22Rv1 (cell line): ENCODE results near the gene REEP5.
"Not testable (repeated sequence)": the region's sequence is repeated elsewhere in the genome, so short reads cannot be mapped to it uniquely, and the experiment has no call there.

ENCODE experiments used
- H3K27ac ChIP-seq: fragments of 450-650 bp; 2 replicates; pipeline ENCODE4 v1.5.1; 2017
- CTCF ChIP-seq: fragments of 450-650 bp; IDR thresholded peaks from 2 replicates; pipeline ENCODE4 v1.5.1; 2017; ENCODE audit warnings: mild to moderate bottlenecking
- ZFX ChIP-seq: fragments of 450-650 bp; IDR thresholded peaks from 2 replicates; pipeline ENCODE4 v1.6.1; 2017; ENCODE audit warnings: antibody characterized with exemption, borderline replicate concordance

The REEP5 gene

DNA sequence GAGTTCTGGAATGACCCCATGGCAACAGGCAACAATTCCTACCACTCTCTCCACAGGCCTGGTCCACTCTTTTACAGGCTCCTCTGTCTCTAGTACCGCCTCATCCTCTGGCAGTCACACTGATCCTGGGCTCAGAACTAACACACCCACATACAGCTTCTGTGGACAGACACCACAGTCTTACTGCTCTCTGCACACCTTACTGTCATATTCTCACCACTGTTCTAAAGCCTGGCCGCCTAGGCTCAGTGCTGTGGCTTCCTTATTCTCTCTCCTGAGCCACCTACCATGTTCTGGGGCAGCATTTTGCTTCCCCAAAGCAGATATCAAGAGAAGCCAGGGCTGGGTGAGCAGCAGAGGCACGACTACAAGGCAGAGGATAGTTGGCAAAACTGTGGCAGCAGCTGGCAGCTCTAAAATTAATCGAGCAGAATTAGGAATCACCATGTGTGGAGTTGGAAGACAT lies 14.8 kb downstream of the REEP5 start:
- TF ChIP-seq ZFX (no peak), CTCF (no peak)

GRCh38 chr5:112906637-112907036 lies 15.4 kb downstream of the REEP5 start:
- TF ChIP-seq ZFX: no peak
- TF ChIP-seq CTCF: no peak
- no peak overlapping the region for H3K27ac ChIP-seq

More for the DNA sequence above, 14.8 kb downstream of the REEP5 start:
- H3K27ac ChIP-seq: no peak overlapping the region

DNA sequence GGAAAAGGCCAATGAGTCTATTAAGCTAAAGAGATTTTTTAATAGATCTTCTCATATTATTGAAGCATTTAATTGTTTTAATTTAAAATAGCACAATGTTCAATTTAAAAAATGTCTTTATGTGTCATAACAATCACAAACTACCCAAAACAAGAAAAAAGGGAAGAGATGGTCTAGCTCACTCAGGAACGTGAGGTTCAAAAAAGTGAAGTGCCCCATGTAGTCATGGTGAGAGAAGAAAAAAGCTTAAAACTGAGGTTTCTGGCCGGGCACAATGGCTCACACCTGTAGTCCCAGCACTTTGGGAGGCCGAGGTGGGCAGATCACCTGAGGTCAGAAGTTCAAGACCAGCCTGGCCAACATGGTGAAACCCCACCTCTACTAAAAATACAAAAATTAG lies 17.0 kb downstream of the REEP5 start:
- H3K27ac ChIP-seq: not testable (repeated sequence)

DNA sequence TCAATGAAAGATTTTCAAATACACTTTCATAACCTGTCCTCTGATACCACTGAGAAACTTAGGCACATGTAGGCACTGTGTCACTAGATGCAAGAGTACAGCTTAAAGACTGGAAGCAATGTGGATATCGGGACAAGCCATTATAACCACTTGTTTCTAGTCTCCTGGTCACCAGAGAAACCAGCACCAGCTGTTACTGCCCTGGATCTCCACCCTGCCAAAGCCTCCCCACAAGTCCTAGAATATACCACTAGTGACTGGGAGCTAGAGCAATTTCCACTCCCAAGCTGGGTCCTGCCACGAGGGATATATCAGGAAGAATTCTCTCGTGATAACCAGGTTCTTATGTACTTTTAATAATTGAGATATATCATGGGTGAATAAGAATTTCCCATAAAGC lies 19.5 kb downstream of the REEP5 start:
- H3K27ac ChIP-seq: no peak overlapping the region
- TF ChIP-seq CTCF (no peak), ZFX (no peak)

DNA sequence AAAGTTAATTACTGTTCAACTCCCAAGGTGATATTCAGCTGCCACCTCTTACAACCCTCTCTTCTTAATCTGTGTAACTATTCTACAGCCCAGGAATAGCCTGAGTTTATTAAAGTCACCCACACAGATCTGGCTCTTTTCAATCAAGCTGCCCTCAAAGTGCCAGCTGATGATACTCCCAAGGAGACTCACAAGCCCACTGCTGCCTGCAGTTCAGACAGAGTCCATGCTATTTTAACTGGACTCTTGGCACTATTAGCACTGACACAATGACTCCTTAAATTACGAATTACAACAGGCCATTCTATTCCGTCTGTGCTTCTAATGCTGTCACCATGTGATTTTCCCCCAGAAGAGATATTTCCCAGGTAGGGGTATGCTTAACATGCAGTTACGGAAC lies 26.3 kb downstream of the REEP5 start:
- no peak overlapping the region for H3K27ac ChIP-seq
- TF ChIP-seq ZFX: no peak
- TF ChIP-seq CTCF: no peak

DNA sequence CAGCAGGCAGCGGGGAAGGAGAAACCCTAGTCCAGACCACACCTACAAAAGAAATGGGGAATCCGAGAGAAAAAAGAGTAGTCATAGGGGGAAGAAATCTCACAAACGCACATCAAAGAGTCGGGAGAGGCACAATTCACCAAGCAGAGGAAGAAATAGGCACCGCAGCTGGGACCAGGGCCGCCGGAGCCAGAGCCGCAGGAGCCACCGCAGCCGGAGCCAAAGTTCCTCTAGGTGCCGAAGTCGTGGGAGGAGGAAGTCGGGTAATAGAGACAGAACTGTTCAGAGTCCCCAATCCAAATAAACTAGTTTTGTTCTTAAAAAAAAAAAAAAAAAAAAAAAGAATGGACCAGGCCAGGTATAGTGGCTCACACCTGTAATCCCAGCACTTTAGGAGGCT lies 29.3 kb downstream of the REEP5 start:
- H3K27ac ChIP-seq: no peak overlapping the region

GRCh38 chr5:112892066-112892465 lies 30.0 kb downstream of the REEP5 start:
- H3K27ac ChIP-seq: not testable (repeated sequence)

More for the DNA sequence above, 29.3 kb downstream of the REEP5 start:
- TF ChIP-seq ZFX: no peak

DNA sequence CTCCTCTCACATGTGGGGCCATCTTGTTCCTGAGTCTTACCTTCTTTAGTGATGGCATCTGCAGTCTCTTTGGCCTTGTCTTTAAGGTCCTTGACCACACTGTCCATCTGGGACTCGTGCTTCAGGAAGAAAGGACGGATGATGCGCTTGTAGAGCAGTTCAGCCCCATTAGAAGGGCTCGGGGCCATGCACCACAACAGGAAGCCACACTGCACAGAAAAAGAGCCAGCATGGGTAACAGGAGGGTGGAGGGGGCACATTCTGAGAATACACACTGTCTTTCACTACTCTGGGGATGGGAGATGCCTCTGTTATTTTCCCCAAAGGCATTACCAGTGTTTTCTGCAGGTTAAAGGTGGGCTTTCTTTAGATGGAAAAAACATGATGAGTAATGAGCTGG lies 35.1 kb downstream of the REEP5 start:
- no peak overlapping the region for H3K27ac ChIP-seq
- TF ChIP-seq CTCF (no peak), ZFX (no peak)

DNA sequence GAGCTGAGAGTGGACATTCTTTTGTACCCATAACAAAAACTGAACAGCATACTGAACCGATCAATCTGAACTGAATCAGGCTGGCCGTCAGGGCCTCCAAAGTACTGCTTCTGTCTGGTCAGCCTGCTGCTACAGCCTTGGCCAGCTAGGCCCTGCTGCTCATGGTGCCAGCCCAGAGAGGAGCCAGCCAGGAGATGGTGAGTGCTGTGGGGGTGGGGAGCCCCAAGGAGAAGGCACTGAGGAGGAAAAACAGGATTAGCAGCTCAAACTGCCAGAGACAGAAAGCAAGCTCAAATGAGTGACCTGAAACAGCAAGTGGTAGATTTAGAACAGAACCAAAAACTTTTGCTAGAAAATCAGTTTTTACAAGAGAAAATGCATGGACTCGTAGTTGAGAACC lies 37.0 kb downstream of the REEP5 start:
- no peak overlapping the region for H3K27ac ChIP-seq
- no peak for TF ChIP-seq CTCF
- TF ChIP-seq ZFX: no peak
